Neural cell (in vitro differentiated cells): ENCODE measurements around the gene MAN1B1. TPM values are rescaled to one million over a fixed set of nuclear protein-coding genes. Genes with fewer than 3 reads are reported as not detected.

ENCODE experiments used
- H2AFZ ChIP-seq: fragments of 200-600, 300-800 bp; sonication (generic), shearing (Covaris generic); 2 replicates; pipeline ENCODE4 v1.6.0; 2014; ENCODE audit warnings: low read depth, mild to moderate bottlenecking, antibody characterized with exemption, low read length, moderate library complexity
- H3F3A ChIP-seq: fragments of 200-600 bp; shearing (Covaris generic); 2 replicates; pipeline ENCODE4 v1.6.1; 2016; ENCODE audit warnings: mild to moderate bottlenecking, moderate library complexity, mixed read lengths, antibody characterized with exemption, low read length; ENCODE audit not compliant: insufficient read depth, poor library complexity, severe bottlenecking
- H3K27ac ChIP-seq: fragments of 200-600, 300-800 bp; sonication (generic), shearing (Covaris generic); 2 replicates; pipeline ENCODE4 v1.5.1; 2014; ENCODE audit warnings: mild to moderate bottlenecking, low read length, moderate library complexity
- H3K27me3 ChIP-seq: fragments of 300-800, 200-600 bp; sonication (generic), shearing (Covaris generic); 2 replicates; pipeline ENCODE4 v1.6.0; 2014; ENCODE audit warnings: mild to moderate bottlenecking, low read depth, low read length, moderate library complexity; ENCODE audit not compliant: insufficient read depth
- H3K36me3 ChIP-seq: fragments of 300-800, 200-600 bp; sonication (generic), shearing (Covaris generic); 2 replicates; pipeline ENCODE4 v1.5.1; 2014; ENCODE audit warnings: mild to moderate bottlenecking, antibody characterized with exemption, low read length, moderate library complexity; ENCODE audit not compliant: insufficient read depth
- H3K4me2 ChIP-seq: fragments of 300-800, 200-600 bp; sonication (generic), shearing (Covaris generic); 2 replicates; pipeline ENCODE4 v1.6.0; 2014; ENCODE audit warnings: mild to moderate bottlenecking, low read length
- H3K4me3 ChIP-seq: fragments of 300-800, 200-600 bp; sonication (generic), shearing (Covaris generic); 2 replicates; pipeline ENCODE4 v1.5.1; 2014; ENCODE audit warnings: mild to moderate bottlenecking, low read length, moderate library complexity
- H3K79me2 ChIP-seq: fragments of 200-600 bp; shearing (Covaris generic); replicated peaks from 2 replicates; pipeline ENCODE4 v1.6.0; 2014; ENCODE audit warnings: mild to moderate bottlenecking, low read length, moderate library complexity; ENCODE audit not compliant: insufficient read depth
- H3K9ac ChIP-seq: fragments of 300-800, 200-600 bp; sonication (generic), shearing (Covaris generic); 2 replicates; pipeline ENCODE4 v1.6.1; 2016; ENCODE audit warnings: mild to moderate bottlenecking, low read length, mixed read lengths
- H3K9me2 ChIP-seq: fragments of 200-600 bp; shearing (Covaris generic); 2 replicates; pipeline ENCODE4 v1.6.1; 2016; ENCODE audit warnings: mild to moderate bottlenecking, low read length, mixed read lengths; ENCODE audit not compliant: insufficient read depth
- H3K9me3 ChIP-seq: fragments of 200-600, 300-800 bp; sonication (generic), shearing (Covaris generic); 2 replicates; pipeline ENCODE4 v1.6.1; 2016; ENCODE audit warnings: mild to moderate bottlenecking, mixed run types, low read length, moderate library complexity, mixed read lengths
- H4K20me1 ChIP-seq: fragments of 200-600 bp; shearing (Covaris generic); 2 replicates; pipeline ENCODE4 v1.6.1; 2016; ENCODE audit warnings: mild to moderate bottlenecking, mixed run types; ENCODE audit not compliant: insufficient read depth
- EP300 ChIP-seq: fragments of 450-650 bp; conservative IDR thresholded peaks from 2 replicates; pipeline ENCODE4 v1.6.1; 2014; ENCODE audit warnings: antibody characterized with exemption, mild to moderate bottlenecking, moderate library complexity; ENCODE audit not compliant: poor library complexity, severe bottlenecking
- EZH2 ChIP-seq: fragments of 200-600, 300-800 bp; shearing (Covaris generic), sonication (generic); IDR thresholded peaks from 2 replicates; pipeline ENCODE4 v1.6.1; 2014; ENCODE audit warnings: antibody characterized with exemption, low read length, borderline replicate concordance, mild to moderate bottlenecking; ENCODE audit not compliant: insufficient read depth, poor library complexity, severe bottlenecking
- MXI1 ChIP-seq: fragments of 450-650 bp; conservative IDR thresholded peaks from 2 replicates; pipeline ENCODE4 v1.6.1; 2014; ENCODE audit warnings: antibody characterized with exemption, mild to moderate bottlenecking; ENCODE audit not compliant: poor library complexity, severe bottlenecking
- POLR2AphosphoS5 ChIP-seq: IDR thresholded peaks from 2 replicates; pipeline ENCODE4 v1.6.1; 2012
- RAD21 ChIP-seq: fragments of 450-650 bp; conservative IDR thresholded peaks from 2 replicates; pipeline ENCODE4 v1.6.1; 2014; ENCODE audit warnings: antibody characterized with exemption, mild to moderate bottlenecking, moderate library complexity
- SMC3 ChIP-seq: fragments of 450-650 bp; conservative IDR thresholded peaks from 2 replicates; pipeline ENCODE4 v1.6.1; 2014; ENCODE audit warnings: antibody characterized with exemption, mild to moderate bottlenecking, moderate library complexity; ENCODE audit not compliant: poor library complexity
- TAF1 ChIP-seq: IDR thresholded peaks from 2 replicates; pipeline ENCODE4 v1.6.1; 2012; ENCODE audit warnings: low read depth
- polyA plus RNA-seq: library from polyadenylated mRNA; depleted of rRNA; stranded (reverse); fragments of >200 nt; gene quantifications from 2 replicates; pipeline ENCODE4 v1.2.3, GENCODE V29; 2014
- TF ChIP-seq, protein P1 (sequence below): fragments of 450-650 bp; IDR thresholded peaks from 2 replicates; pipeline ENCODE4 v1.5.1; 2014; ENCODE audit warnings: antibody characterized with exemption, mild to moderate bottlenecking, moderate library complexity; ENCODE audit not compliant: poor library complexity, severe bottlenecking
- TF ChIP-seq, protein P2 (sequence below): IDR thresholded peaks from 2 replicates; pipeline ENCODE4 v1.6.1; 2012; ENCODE audit warnings: borderline replicate concordance

MAN1B1 gene
- polyA plus RNA-seq, 1 donor from 2014 or later: 72.0 TPM

DNA sequence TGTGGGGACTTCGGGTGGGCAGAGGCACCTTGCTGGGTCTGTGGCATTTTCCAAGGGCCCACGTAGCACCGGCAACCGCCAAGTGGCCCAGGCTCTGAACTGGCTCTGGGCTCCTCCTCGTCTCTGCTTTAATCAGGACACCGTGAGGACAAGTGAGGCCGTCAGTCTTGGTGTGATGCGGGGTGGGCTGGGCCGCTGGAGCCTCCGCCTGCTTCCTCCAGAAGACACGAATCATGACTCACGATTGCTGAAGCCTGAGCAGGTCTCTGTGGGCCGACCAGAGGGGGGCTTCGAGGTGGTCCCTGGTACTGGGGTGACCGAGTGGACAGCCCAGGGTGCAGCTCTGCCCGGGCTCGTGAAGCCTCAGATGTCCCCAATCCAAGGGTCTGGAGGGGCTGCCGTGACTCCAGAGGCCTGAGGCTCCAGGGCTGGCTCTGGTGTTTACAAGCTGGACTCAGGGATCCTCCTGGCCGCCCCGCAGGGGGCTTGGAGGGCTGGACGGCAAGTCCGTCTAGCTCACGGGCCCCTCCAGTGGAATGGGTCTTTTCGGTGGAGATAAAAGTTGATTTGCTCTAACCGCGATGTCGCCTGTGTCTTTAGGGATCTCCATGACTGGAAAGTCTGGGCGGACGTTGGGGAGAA is 21.9 kb downstream of the MAN1B1 start:
- Histone ChIP-seq H3K36me3 (no peaks in the 10 kb centered on the region), H3K27ac (no peak overlapping the region), H3K9me3 (no peaks in the 10 kb centered on the region), H2AFZ (no peak overlapping the region), H3F3A (no peaks in the 10 kb centered on the region), H3K4me2 (no peak overlapping the region), H4K20me1 (no peaks in the 10 kb centered on the region), H3K9ac (no peak overlapping the region), H3K9me2 (no peaks in the 10 kb centered on the region), H3K27me3 (peaks cover 4% of the 10 kb centered on the region), H3K4me3 (no peak overlapping the region), H3K79me2 (no peaks in the 10 kb centered on the region)
- no peak for TF ChIP-seq TAF1
- TF ChIP-seq, protein P1, sequence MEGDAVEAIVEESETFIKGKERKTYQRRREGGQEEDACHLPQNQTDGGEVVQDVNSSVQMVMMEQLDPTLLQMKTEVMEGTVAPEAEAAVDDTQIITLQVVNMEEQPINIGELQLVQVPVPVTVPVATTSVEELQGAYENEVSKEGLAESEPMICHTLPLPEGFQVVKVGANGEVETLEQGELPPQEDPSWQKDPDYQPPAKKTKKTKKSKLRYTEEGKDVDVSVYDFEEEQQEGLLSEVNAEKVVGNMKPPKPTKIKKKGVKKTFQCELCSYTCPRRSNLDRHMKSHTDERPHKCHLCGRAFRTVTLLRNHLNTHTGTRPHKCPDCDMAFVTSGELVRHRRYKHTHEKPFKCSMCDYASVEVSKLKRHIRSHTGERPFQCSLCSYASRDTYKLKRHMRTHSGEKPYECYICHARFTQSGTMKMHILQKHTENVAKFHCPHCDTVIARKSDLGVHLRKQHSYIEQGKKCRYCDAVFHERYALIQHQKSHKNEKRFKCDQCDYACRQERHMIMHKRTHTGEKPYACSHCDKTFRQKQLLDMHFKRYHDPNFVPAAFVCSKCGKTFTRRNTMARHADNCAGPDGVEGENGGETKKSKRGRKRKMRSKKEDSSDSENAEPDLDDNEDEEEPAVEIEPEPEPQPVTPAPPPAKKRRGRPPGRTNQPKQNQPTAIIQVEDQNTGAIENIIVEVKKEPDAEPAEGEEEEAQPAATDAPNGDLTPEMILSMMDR: no peak
- TF ChIP-seq, protein P2, sequence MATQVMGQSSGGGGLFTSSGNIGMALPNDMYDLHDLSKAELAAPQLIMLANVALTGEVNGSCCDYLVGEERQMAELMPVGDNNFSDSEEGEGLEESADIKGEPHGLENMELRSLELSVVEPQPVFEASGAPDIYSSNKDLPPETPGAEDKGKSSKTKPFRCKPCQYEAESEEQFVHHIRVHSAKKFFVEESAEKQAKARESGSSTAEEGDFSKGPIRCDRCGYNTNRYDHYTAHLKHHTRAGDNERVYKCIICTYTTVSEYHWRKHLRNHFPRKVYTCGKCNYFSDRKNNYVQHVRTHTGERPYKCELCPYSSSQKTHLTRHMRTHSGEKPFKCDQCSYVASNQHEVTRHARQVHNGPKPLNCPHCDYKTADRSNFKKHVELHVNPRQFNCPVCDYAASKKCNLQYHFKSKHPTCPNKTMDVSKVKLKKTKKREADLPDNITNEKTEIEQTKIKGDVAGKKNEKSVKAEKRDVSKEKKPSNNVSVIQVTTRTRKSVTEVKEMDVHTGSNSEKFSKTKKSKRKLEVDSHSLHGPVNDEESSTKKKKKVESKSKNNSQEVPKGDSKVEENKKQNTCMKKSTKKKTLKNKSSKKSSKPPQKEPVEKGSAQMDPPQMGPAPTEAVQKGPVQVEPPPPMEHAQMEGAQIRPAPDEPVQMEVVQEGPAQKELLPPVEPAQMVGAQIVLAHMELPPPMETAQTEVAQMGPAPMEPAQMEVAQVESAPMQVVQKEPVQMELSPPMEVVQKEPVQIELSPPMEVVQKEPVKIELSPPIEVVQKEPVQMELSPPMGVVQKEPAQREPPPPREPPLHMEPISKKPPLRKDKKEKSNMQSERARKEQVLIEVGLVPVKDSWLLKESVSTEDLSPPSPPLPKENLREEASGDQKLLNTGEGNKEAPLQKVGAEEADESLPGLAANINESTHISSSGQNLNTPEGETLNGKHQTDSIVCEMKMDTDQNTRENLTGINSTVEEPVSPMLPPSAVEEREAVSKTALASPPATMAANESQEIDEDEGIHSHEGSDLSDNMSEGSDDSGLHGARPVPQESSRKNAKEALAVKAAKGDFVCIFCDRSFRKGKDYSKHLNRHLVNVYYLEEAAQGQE: no peak
- TF ChIP-seq EP300: no peak
- no peak for TF ChIP-seq EZH2
- TF ChIP-seq MXI1: no peak
- no peak for TF ChIP-seq RAD21
- no peak for TF ChIP-seq POLR2AphosphoS5
- TF ChIP-seq SMC3: no peak

DNA sequence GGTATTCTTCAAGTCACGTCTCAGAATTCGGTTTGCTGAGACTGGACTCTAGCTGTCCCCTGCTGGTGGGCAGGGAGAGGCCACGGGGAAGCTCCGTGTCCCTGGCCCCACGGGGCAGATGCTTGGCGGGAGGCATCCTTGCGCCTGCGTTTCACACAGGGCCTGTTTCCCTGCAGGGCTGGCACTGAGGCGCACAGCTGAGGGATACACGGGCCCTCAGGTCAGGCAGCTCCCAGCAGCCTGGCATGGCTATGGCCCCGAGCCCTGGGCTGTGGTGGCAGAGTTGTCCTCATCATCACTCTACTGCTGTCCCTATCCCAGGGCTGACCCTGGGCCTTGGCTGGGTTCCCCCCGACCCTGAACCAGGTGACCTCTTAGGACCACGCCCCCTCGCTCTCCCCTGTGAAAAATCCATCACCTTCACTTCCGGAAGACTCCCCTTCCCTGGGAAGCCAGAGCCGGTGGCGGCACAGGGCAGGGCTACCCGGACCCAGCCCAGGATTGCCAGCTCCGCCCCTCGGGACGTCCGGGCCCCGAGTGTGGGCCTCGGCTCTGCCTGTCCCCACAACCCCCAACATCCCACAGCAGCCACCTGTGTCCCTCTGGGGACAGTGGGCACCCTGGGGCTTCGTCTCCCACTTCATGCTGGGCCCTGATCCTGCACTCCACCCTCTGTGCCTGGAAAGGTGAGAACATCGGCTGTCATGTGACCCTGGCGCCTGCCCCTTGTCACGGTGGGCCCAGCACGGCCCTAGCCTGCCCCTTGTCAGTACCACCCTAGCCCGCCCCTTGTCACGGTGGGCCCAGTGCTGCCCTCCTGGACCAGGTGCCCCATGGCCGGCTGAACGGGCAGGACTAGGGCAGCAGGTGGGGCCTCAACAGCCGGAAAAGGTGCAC is 22.7 kb downstream of the MAN1B1 start:
- no peaks in the 10 kb centered on the region for H3K9me2 ChIP-seq
- H3K27me3 ChIP-seq: peaks cover 4% of the 10 kb centered on the region
- no peaks in the 10 kb centered on the region for H3K9me3 ChIP-seq
- H3F3A ChIP-seq: no peaks in the 10 kb centered on the region
- no peak overlapping the region for H3K4me2 ChIP-seq
- H3K27ac ChIP-seq: no peak overlapping the region
- no peak overlapping the region for H3K4me3 ChIP-seq
- no peak overlapping the region for H3K9ac ChIP-seq
- TF ChIP-seq, protein P1: no peak
- TF ChIP-seq, protein P2: no peak
- no peak for TF ChIP-seq TAF1
- TF ChIP-seq EP300: no peak
- TF ChIP-seq EZH2: no peak
- TF ChIP-seq RAD21: no peak
- TF ChIP-seq POLR2AphosphoS5: no peak
- no peak for TF ChIP-seq SMC3
- no peak for TF ChIP-seq MXI1
- H4K20me1 ChIP-seq: no peaks in the 10 kb centered on the region
- no peaks in the 10 kb centered on the region for H3K36me3 ChIP-seq
- H3K79me2 ChIP-seq: no peaks in the 10 kb centered on the region
- no peak overlapping the region for H2AFZ ChIP-seq
